ENCODE results near the gene ST8SIA6.
A peak's percentile ranks its signal among the peaks of the same experiment; 100 is the strongest.
"Not testable (repeated sequence)": the region's sequence is repeated elsewhere in the genome, so short reads cannot be mapped to it uniquely, and the experiment has no call there.

The ST8SIA6 gene

GRCh38 chr10:17454161-17455014 lies at the start of gene ST8SIA6:
Gene ST8SIA6 (minus strand): TSS chr10:17454595. CDS start chr10:17454255, 340 bp downstream.
- DNase-seq, result peak; percentile 38

GRCh38 chr10:17503795-17504194 lies 49.4 kb upstream of the ST8SIA6 start:
- DNase-seq, result no peak

- no peak for DNase-seq
These were observed 48.4 kb upstream of the ST8SIA6 start for GRCh38 chr10:17502814-17503213.

- not testable (repeated sequence) for DNase-seq
These were observed 44.6 kb upstream of the ST8SIA6 start for GRCh38 chr10:17499014-17499413.

GRCh38 chr10:17497446-17498030 lies 43.1 kb upstream of the ST8SIA6 start:
- DNase-seq, result no peak

GRCh38 chr10:17494626-17495260 lies 40.3 kb upstream of the ST8SIA6 start:
- DNase-seq, result no peak

- DNase-seq, result no peak
These were observed 34.5 kb upstream of the ST8SIA6 start for GRCh38 chr10:17488848-17489247.

- no peak for DNase-seq
These were observed 28.7 kb upstream of the ST8SIA6 start for GRCh38 chr10:17483079-17483478.

- DNase-seq, result no peak
These were observed 25.4 kb upstream of the ST8SIA6 start for GRCh38 chr10:17479822-17480221.

- DNase-seq, result no peak
These were observed 24.7 kb upstream of the ST8SIA6 start for GRCh38 chr10:17479015-17479615.

GRCh38 chr10:17476073-17476472 lies 21.7 kb upstream of the ST8SIA6 start:
- DNase-seq, result no peak

GRCh38 chr10:17475661-17476060 lies 21.3 kb upstream of the ST8SIA6 start:
- no peak for DNase-seq

- DNase-seq, result no peak
These were observed 20.4 kb upstream of the ST8SIA6 start for GRCh38 chr10:17474595-17475323.

- no peak for DNase-seq
These were observed 19.0 kb upstream of the ST8SIA6 start for GRCh38 chr10:17473228-17473950.

GRCh38 chr10:17472481-17473227 lies 18.3 kb upstream of the ST8SIA6 start:
- DNase-seq, result no peak

GRCh38 chr10:17470246-17470645 lies 15.9 kb upstream of the ST8SIA6 start:
- no peak for DNase-seq

GRCh38 chr10:17465328-17466125 lies 11.1 kb upstream of the ST8SIA6 start:
- no peak for DNase-seq

GRCh38 chr10:17464545-17464944 lies 10.2 kb upstream of the ST8SIA6 start:
- no peak for DNase-seq

- no peak for DNase-seq
These were observed 6.4 kb upstream of the ST8SIA6 start for GRCh38 chr10:17460756-17461155.

- DNase-seq, result no peak
These were observed 2.7 kb upstream of the ST8SIA6 start for GRCh38 chr10:17457083-17457482.

Data from RPMI8226 (cell line).